COLO829 (cell line): ENCODE measurements around the gene CSTF2T.
A peak's percentile ranks its signal among the peaks of the same experiment; 100 is the strongest.
"Not testable (repeated sequence)": the region's sequence is repeated elsewhere in the genome, so short reads cannot be mapped to it uniquely, and the experiment has no call there.

Experiments used
- DNase-seq: peaks from one replicate; pipeline ENCODE4 v3.0.0; 2012; ENCODE audit warnings: low spot score

Gene CSTF2T

DNA sequence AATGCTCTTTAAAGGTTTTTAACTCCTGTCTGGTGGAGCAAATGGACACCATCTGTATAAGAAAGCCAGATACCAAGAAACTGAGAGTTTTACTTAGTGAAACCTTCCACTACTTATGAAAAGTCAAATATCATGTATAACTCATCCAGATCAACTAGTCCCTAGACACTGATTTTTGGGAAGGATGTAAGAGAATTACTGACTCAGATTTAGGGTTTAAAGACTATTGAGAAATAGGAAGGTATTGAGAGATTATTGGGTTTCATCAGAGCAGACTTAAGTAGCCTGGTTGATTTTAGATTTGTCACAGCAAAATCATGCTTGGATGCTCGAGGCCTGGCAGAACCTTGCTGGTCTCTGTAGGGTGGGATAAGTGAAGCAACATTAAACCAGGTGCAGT, 3.1 kb downstream of the CSTF2T start:
- DNase-seq = no peak

DNA sequence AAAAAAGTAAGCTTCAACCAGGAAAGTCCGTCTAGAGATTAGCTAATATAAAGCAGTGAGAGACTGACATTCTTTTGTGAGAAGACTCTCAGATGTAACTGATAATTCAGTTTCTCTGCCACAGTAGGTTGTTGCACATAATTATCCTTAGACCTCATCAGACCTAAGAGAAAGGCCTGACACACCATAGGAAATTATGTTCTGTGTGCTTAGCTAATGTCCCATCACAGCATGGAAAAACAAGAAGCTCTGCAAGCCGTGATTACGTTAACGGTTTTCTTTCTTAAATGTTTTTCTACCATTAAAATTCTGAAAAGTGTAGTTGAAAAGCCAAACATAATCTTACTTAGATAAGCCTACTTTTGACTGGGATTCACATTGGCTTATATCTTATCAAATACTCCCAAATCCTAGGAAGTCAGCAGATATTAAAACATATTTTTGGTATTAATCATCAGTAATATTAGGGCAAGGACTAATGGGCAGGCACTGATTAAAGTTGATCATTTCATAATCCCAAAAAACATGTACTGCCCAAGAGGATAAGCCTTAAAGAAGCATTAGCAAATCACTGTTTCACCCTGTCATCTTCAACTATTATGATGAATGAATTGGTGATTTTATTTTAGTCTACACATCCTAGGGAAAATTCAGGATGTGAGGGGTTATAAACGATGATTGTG, 5.2 kb downstream of the CSTF2T start:
- no peak for DNase-seq

DNA sequence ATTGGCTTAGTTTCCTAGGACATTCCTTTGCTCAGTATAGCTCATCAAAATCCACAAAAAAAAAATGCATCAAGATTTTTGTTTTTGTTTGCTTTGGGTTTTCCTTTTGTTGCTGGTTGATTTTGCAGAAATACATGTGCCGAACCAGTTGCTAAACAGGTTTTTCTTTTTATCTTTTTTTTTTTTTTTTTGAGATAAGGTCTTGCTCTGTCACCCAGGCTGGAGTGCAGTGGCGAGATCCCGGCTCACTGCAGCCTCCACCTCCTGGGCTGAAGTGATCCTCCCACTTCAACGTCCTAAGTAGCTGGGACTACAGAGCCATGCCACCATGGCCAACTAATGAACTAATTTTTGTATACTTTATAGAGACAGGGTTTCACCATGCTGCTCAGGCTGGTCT, 8.3 kb downstream of the CSTF2T start:
- DNase-seq = no peak

DNA sequence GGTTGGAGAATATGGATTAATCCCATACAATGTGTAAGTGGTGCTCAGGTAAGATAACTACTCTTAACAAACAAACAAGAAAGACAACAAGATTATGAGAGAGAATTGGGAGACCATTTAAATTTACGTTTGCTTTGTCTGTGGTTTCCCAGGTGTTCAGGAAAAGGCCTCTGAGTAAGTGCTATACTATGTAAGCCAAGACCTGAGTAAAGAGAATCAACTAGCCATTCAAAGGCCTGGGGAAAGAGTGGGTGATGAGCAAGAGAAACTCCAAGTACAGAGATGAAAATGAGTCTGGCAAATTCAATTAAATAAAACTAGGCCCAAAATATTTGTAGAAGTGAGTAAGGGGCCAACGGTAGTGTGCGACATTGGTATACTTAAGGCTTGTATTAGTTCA, 9.9 kb downstream of the CSTF2T start:
- no peak for DNase-seq

DNA sequence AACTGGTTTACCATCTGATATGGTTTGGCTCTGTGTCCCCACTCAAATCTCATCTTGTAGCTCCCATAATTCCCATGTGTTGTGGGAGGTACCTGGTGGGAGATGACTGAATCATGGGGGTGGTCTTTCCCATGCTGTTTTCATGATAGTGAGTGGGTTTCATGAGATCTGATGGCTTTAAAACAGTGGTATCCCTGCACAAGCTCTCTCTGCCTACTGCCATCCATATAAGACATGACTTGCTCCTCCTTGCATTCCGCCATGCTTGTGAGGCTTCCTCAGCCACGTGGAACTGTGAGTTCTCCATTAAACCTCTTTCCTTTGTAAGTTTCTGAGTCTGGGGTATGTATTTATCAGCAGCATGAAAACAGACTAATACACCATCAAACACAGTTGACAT, 10.6 kb downstream of the CSTF2T start:
- DNase-seq = not testable (repeated sequence)

DNA sequence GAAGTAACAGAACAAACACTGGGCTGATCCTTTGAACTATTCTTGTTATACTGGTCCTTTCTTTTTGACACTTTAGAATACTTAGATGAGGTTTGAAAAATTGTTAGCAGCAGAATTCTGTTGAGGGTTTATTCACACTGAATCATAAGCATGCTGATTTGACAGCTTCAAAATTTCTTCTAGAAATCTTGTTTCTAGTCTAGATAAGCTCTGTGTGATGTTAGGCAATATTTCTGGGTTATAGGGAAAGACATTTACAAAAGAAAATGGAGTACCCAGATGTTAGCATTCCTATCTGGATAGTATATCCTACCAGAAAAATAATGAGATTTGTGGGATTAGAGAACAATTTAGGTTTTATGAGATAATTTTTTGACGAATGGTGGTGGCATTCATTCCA, 12.1 kb downstream of the CSTF2T start:
- DNase-seq = no peak

DNA sequence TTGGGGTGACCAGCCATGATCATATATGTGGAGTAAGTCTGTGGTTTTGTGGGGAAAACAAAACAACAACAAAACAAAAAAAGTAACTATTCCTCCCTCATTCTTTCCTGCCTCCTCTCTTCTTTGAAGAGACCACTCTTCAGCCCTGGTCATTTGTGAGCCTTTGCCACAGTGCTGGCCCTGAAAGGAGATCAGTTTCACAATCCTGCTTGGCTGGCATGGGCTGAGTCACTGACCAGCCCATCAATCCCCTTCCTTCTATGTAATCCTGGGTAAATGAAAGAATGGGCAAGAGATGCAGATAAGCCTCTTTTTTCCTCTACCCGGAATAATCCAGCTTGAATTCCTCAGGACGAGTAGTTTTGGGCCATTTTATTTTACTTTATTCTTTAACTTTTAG, 13.6 kb downstream of the CSTF2T start:
- DNase-seq = no peak

DNA sequence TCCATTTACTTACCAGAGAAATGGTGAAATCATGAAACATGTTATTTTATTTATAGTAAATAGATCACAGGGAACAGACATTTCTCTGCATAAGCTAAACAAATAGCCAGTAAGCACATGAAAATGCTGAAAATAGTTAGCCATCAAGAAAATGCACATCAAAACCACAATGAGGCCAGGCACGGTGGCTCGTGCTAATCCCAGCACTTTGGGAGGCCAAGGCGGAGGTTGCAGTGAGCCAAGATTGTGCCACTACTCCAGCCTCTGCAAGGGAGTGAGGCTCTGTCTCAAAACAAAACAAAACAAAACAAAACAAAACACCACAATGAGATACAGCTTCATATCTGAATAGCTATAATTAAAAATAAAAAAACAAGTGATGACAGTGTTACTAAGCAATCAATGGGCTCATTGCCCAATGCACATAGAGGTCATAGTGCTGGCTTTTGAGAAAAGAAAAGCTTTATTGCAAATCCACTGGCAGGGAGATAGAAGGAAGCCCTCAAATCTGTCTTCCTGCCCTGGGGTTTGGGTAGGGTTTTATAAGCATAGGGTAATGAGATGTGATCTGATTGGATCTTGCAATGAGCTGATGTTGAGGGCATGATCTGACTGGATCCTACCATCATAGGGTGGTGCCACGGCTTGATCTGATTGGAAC, 16.2 kb downstream of the CSTF2T start:
- no peak for DNase-seq

DNA sequence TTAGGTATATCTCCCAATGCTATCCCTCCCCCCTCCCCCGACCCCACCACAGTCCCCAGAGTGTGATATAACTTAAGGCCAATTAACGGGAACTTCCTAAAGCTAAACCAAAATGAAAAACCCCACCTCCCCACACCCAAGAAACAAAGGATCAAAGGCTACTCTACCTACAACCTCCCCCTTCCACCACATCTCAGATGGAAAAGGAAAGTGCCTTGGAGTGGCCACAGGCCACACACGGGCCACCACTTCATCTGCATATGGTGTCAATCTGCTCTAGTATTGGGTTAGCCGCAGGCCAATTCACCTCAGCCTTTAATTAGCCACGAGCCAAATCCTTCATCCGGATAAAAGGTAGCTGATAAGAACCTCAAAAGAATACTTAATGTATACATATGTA, 19.6 kb downstream of the CSTF2T start:
- no peak for DNase-seq

DNA sequence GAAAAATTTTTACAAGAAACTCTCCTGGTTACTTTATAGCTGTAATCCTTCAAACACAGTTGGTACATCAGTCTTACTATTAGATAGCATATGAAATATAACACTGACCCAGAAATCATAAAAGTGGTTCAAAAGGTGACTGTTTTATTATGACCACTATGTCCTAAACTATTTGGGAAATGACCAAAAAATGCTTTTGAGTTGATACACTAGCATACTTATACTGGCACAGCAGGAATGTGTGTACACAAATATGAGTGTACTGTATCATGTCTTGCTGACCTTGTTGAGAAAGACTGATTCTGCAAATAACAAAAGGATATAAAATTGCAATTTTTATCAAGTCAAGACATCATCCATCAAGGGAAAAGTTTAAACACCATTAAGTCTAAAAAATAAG, 24.3 kb downstream of the CSTF2T start:
- no peak for DNase-seq

DNA sequence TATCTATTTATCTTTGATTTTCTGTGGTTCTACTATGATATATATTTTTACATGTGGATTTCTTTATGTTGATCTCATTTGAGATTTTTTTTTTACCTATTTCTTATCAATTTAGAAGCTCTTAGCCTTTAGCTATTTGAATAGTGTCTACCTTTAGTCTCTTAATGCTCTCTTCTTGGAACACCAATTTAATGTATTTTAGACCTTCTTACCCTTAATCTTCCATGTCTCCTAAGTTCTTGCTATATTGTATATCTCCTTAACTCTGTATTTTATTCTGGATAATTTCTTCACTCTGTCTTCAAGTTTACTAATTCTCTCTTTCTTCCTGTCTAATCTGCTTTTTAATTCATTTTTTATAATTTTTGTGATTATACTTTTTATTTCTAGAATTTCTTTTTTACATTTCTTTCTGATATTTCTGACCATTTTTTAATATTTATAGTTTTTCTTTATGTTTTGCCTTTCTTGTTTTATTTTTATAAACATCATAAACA, 27.3 kb downstream of the CSTF2T start:
- no peak for DNase-seq

DNA sequence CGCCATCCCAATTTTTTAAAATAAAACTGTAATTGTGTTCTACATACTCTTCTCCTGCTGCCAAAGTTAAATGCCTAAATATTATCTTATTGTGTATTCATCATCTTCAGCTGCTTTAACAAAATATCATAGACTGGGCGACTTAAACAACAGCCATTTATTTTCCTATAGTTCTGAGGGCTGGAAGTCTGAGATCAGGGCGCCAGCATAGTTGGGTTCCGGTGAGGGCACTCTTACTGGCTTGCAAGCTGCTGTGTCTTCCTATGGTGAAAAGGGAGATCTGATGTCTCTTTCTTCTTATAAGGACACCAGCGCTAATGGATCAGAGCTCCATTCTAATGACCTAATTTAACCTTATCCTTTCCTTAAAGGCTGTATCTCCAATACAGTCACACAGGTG, 30.4 kb downstream of the CSTF2T start:
- no peak for DNase-seq

DNA sequence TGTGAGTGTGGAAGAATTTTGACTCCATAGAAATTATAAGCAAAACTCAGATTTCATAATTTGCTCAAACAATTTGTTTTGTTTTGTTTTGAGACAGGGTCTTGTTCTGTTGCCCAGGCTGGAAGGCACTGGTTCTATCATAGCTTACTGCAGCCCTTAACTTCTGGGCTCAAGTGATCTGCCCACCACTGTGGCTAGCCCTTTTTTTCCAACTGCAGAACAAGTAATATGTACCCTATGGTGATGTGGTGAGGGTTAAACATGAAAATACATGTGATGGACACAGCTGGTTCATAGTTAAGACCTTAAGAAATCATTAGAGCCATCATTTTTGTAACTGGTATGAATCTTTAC, 31.1 kb downstream of the CSTF2T start:
- DNase-seq = no peak

DNA sequence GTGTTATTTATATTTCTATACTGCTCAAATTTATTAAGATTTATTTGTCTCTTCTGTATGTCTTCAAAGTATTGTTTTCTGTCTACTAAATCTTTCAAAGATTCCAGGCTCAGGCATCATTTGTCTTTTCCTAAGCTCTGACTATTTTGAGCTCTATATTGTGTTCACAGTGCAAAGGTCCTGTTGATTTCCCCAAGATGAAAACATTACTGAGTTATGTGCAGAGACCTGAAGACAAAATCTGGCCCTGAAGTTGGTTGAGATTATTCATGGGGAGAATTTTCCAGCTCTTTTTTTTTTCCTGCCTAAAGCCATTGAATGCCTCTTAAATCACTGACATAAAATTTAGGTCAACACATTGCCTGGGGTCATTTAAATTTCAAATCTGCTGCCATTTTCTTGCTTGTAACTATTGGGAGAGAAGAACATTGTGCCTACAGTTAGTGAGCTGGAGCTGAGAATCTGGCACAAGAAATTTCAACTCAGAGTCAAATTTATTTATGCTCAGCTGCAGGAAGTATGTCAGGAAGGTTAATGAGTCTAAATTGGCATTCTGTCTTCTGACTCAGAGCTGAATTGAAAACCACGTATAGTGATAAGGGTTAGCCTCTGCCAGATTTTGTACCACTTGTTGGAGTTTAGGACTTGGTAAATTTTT, 31.6 kb downstream of the CSTF2T start:
- peak; percentile 1 for DNase-seq

DNA sequence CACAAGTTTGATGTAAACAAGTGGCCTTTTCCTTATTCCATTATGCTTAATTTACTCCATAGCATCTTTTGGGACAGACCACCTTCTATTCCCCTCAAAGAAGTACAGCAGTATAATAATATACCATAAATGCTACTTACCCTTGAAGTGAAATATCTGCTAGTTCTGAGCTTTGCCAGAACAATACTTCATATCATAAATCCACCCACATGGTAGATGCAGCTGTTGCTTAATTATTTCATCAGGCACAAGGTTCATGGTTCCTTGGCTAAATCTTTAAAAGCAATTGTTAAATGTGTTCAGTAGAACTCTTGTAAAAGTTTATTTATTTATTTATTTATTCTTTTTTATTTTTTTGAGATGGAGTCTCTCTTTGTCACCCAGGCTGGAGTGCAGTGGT, 32.9 kb downstream of the CSTF2T start:
- no peak for DNase-seq

DNA sequence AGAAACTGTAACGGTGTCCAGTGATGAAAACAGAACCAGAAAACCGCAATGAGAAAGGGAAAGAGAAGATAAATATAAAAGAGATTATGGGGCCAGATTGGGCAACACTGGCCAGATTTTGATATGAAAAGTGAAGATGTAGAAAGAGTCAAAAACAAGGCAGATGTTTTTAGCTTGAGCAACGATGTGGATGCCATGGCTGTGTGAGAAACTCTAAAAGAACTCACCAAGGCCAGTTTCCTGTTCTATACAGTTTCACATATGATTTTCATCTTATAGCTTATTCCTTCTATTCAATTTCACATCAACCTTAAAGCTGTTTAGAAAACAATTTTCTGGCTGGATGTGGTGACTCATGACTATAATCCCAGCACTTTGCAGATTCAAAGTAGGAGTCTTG, 36.3 kb downstream of the CSTF2T start:
- no peak for DNase-seq

DNA sequence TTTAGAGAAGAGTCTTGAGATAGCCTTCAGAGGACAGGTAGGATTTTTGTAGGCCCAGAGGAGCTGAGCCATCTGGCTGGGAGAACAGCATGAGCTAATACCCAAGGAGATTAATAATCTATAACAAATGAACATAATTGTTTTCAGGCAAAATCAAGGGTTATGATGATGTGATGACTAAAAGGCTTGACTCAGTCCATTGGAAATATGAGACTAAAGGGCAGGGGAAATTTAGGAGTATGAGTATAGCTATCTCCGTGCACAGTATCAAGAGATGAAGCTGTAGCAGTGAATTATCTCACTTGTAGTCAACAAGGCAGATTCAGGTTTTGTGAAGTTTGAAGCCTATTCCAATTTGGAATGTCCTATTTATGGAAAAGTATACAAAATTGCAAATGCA, 40.1 kb downstream of the CSTF2T start:
- DNase-seq = no peak

DNA sequence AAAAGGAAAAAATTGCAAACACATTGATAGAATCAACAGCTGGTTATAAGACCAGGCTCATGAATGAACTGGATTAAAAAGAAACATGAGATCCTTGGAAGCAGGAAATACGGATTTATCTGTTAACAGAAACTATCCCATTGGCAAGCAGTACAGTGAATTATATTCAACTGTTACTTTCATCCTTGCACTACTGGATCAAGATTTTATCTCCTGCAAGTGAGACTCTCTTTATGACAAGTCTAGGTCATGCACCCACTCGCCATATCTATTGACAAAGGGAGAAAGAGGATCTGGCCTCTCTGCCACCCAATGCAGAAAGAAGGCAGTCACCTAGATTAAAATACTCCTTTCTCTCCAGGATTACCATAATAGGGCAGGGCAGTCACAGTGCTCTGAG, 41.4 kb downstream of the CSTF2T start:
- DNase-seq = no peak

DNA sequence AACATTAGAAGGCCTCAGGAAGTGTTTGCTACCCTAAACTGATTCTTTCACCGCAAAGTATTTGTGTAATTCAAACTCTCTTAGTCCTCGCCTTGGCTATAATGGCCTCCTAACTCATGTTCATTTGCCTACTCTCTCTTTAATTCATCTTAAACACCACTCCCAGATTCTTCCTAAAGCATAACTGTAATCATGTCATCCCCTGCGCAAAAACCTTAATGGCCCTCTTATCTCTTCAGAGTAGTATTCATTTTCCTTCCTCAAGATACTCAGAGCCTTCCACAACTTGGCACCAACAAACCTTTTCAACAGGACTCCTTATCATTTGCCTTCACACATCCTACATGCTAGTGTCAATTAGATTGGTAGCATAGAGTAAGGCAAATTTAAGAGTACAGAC, 42.9 kb downstream of the CSTF2T start:
- no peak for DNase-seq

DNA sequence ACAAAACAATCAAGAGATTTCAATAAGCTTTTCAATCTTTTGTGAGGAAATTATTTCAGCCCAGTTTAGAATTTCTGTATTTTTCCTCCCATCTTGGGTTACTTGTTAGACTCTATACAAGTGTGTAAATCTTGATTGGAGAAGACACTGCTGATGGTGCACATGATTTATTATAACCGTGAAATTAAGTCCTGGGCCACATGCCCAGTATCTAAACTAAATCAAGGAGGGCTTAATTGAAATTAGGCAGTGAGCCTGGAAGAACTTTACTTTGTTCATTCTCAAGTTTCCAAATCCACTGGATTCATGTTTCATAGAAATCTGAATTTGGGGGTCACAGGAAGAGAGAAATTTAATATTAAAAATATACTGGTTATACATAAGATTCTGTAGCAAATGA, 44.5 kb downstream of the CSTF2T start:
- no peak for DNase-seq

DNA sequence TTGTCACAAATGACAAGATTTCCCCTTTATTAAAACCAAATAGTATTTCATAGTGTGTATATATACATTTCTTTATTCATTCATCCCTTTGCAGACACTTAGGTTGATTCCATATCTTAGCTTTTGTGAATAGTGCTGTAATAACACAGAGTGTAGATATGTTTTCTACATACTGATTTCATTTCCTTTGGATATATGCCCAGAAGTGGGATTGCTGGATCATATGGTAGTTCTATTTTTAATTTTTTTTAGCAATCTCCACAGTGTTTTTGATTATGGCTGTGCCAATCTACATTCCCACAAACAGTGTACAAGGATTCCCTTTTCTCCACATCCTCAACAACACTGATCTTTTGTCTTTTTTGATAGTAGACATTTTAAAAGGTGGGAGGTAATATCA, 46.4 kb downstream of the CSTF2T start:
- DNase-seq = no peak

DNA sequence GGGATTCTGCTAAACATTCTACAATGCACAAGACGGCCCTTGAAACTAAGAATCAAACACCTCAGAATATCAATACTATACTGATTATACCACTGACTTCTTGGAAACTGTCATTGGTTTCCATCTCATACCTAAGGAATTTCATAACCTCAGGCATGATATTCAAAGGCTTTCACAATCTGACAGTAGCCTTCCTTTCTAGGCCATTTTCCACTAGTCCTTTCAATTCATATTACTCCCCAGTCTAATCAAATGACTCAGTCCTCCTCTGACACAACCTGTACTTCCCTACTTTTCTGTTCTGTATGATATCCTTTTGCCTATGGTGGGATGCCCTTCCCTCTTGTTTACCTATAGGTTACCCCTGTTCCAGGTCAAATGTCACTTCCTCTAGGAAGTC, 48.3 kb downstream of the CSTF2T start:
- DNase-seq = no peak

DNA sequence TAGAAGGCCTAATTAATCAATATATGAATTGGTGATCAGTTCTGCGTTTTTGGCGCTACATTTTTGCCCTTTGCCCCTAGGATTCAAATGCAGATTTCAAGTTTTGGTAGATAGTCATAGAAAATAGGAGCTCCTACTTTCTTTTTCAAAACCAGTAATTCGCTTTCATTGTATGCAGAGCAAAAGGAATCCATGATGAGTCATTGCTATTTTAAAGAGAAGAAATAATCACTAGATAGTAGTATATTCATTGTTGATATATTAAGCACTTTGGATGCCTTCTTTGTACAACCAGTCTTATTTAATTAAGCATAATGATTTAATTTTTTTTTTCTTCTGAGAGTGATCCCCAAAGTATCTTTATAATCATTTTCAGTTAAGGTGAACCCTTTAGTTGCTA, 50.3 kb downstream of the CSTF2T start:
- DNase-seq = no peak
